Calu3 (cell line): ENCODE measurements around the gene SFTPA2. TPM values are rescaled to one million over a fixed set of nuclear protein-coding genes. Genes with fewer than 3 reads are reported as not detected.

Experiments
- Bru-seq: library from RNA; stranded (reverse); fragments of 400-500 nt; gene quantifications from one replicate; lab custom pipeline; 2021; lab: Mats Ljungman, UMichigan
- BruChase-seq, 2 experiments: library from RNA; stranded (reverse); fragments of 400-500 nt; gene quantifications; one replicate each; lab custom pipeline; 2021; lab: Mats Ljungman, UMichigan
- BruUV-seq: library from RNA; stranded (reverse); fragments of 400-500 nt; replicated peaks from 2 replicates; lab custom pipeline; 2021; lab: Mats Ljungman, UMichigan
- CTCF ChIA-PET: fragments of 300-600 bp; sonication (Branson Sonifier 250); formaldehyde crosslinking; loops from one replicate; lab custom pipeline; 2022; ENCODE audit warnings: antibody characterized with exemption; lab: Charles Lee
- DNase-seq: peaks from one replicate; pipeline ENCODE4 v3.0.0; 2022
- H3K27ac Mint-ChIP-seq: one replicate; pipeline ENCODE4 v1.8.0; 2022; ENCODE audit warnings: mixed read lengths; ENCODE audit not compliant: unreplicated experiment
- H3K27me3 Mint-ChIP-seq: one replicate; pipeline ENCODE4 v1.8.0; 2022; ENCODE audit warnings: mixed read lengths; ENCODE audit not compliant: unreplicated experiment
- H3K36me3 Mint-ChIP-seq: one replicate; pipeline ENCODE4 v1.8.0; 2022; ENCODE audit warnings: mild to moderate bottlenecking, moderate library complexity, mixed read lengths; ENCODE audit not compliant: insufficient read depth, unreplicated experiment
- H3K4me1 Mint-ChIP-seq: one replicate; pipeline ENCODE4 v1.8.0; 2022; ENCODE audit warnings: mild to moderate bottlenecking, low read depth, mixed read lengths; ENCODE audit not compliant: unreplicated experiment
- H3K4me3 Mint-ChIP-seq: one replicate; pipeline ENCODE4 v1.8.0; 2022; ENCODE audit warnings: mild to moderate bottlenecking, low read depth, moderate library complexity, mixed read lengths; ENCODE audit not compliant: unreplicated experiment
- H3K9me3 Mint-ChIP-seq: one replicate; pipeline ENCODE4 v1.8.0; 2022; ENCODE audit warnings: low read depth, mixed read lengths; ENCODE audit not compliant: unreplicated experiment
- CTCF ChIP-seq: fragments of 200-600 bp; IDR thresholded peaks from one replicate; pipeline ENCODE4 v1.8.0; 2022; ENCODE audit warnings: antibody characterized with exemption; ENCODE audit not compliant: unreplicated experiment
- intact Hi-C: fragments of 100-400 bp; cut with micrococcal nuclease; formaldehyde crosslinking; loops from one replicate; pipeline ENCODE4 v1.10.0; 2022; ENCODE audit not compliant: unreplicated experiment
- long read RNA-seq: library from polyadenylated mRNA; stranded (forward); transcript quantifications from one replicate; pipeline ENCODE4 v2.0.0, GENCODE V29; 2022
- total RNA-seq: library from RNA; stranded (reverse); gene quantifications from 2 replicates; pipeline ENCODE4 v1.2.3, GENCODE V29; 2022

The SFTPA2 gene
- 0.21 and 0.86 TPM in 2 replicates for total RNA-seq
- not detected for Bru-seq, nascent RNA
- BruChase-seq, experiment 1, labeled RNA remaining after a 6-hour chase, result percentile 13 among the genes with signal in this experiment
- percentile 19 among the genes with signal in this experiment for BruChase-seq, experiment 2, labeled RNA remaining after a 2-hour chase
- long read RNA-seq, partial matches to known transcripts, result 0 of 1 reads
- long read RNA-seq, other reads (novel, unspliced or antisense), result 0 of 1 reads

GRCh38 chr10:79560160-79560709, at the start of gene SFTPA2:
Gene SFTPA2, minus strand, starts transcription at chr10:79560407. Its CDS starts 924 bp downstream, at chr10:79559483.
- H3K9me3 Mint-ChIP-seq, result no peaks in the 10 kb centered on the region
- peaks cover 10% of the 10 kb centered on the region for H3K36me3 Mint-ChIP-seq
- no TSS peak for BruUV-seq
- intact Hi-C loops, result loop anchor here (2.0 kb wide), 1 partner anchor 369 kb away; no protein-coding TSS in a partner anchor
- no peak within 1 kb of the TSS for H3K4me3 Mint-ChIP-seq
- no peak for TF ChIP-seq CTCF
- H3K4me1 Mint-ChIP-seq, result peaks cover 32% of the 10 kb centered on the region
- DNase-seq, result no peak
- H3K27me3 Mint-ChIP-seq, result peaks cover 40% of the 10 kb centered on the region
- CTCF ChIA-PET, result interaction anchor here (0.8 to 2.0 kb wide), 3 partner anchors 9 to 485 kb away, joined by 3 to 9 read pairs (median 3); no protein-coding TSS in a partner anchor
- H3K27ac Mint-ChIP-seq, result no peak within 1 kb of the TSS

GRCh38 chr10:79608505-79609375, 48.5 kb upstream of the SFTPA2 start:
- BruUV-seq, result no TSS peak
- peak; percentile 86 for TF ChIP-seq CTCF
- intact Hi-C loops, result loop anchor here (1.0 to 2.0 kb wide), 2 partner anchors 46 to 71 kb away; no protein-coding TSS in a partner anchor
- Mint-ChIP-seq H3K4me3 (no peak overlapping the region), H3K36me3 (no peaks in the 10 kb centered on the region), H3K9me3 (no peaks in the 10 kb centered on the region), H3K27me3 (peaks cover 91% of the 10 kb centered on the region), H3K4me1 (no peaks in the 10 kb centered on the region), H3K27ac (no peak overlapping the region)
- CTCF ChIA-PET, result no interaction called here
- peak; percentile 77 for DNase-seq

GRCh38 chr10:79605308-79605707, 45.1 kb upstream of the SFTPA2 start:
- TF ChIP-seq CTCF, result no peak
- Mint-ChIP-seq H3K27ac (no peak overlapping the region), H3K4me3 (no peak overlapping the region), H3K36me3 (no peaks in the 10 kb centered on the region), H3K9me3 (no peaks in the 10 kb centered on the region), H3K27me3 (peaks cover 88% of the 10 kb centered on the region), H3K4me1 (no peaks in the 10 kb centered on the region)
- CTCF ChIA-PET, result no interaction called here
- BruUV-seq, result no TSS peak
- intact Hi-C loops, result no loop called here
- DNase-seq, result no peak

GRCh38 chr10:79604294-79604693, 44.1 kb upstream of the SFTPA2 start:
- no peaks in the 10 kb centered on the region for H3K36me3 Mint-ChIP-seq
- no peak for TF ChIP-seq CTCF
- no peaks in the 10 kb centered on the region for H3K4me1 Mint-ChIP-seq
- no peaks in the 10 kb centered on the region for H3K9me3 Mint-ChIP-seq
- no peak overlapping the region for H3K4me3 Mint-ChIP-seq
- H3K27ac Mint-ChIP-seq, result no peak overlapping the region
- DNase-seq, result no peak
- peaks cover 88% of the 10 kb centered on the region for H3K27me3 Mint-ChIP-seq
- intact Hi-C loops, result no loop called here
- CTCF ChIA-PET, result no interaction called here
- no TSS peak for BruUV-seq
